ENCODE results near the gene GMIP.

GRCh38 chr19:19655641-19656343 lies 12.3 kb upstream of the GMIP start:
- TF ChIP-seq EZH2phosphoT487 (IDR thresholded peaks at IDR 0.05; ENCODE audit: insufficient read depth, low read depth): no peak
- TF ChIP-seq EZH2 (IDR thresholded peaks at IDR 0.05; ENCODE audit: insufficient read depth, poor library complexity, severe bottlenecking): no peak
